ENCODE data around the gene SESN3. TPM values are rescaled to one million over a fixed set of nuclear protein-coding genes. Genes with fewer than 3 reads are reported as not detected.

The SESN3 gene
- total RNA-seq, 3 donors from 2014 or later (not counting 1 experiment from before 2014, with no cell fraction given): 5.5 to 10.2 (median 7.6) TPM

DNA sequence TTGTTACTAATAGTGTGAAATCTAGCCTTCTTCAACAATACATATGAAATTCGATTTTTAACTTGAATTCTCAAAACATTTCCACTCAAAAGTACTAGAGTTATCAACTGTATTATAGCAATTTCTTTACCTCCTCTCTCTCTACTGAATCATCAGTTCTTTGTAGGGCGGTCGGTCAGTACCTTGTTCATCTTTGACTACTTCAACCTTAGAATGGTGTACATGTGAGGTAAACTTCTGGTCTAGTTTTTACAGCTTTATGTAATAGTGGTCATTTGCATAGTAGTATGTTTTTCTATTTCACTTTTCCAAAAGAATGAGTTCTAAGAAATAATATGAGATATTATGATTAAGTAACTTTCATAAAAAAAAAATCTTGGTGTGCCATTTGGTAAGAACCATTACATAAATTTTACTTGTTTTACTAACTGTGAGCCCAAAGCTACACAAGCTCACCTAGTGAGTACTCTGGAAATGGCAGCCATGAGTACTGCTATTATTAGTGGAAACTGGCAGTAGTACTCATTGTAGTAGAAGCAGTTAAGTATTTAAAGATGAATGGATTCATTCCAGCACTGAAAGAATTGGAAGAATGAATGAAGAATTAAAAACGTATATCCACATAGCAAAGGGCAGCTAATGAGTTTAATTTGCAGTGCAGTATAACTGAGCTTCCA lies 30.1 kb downstream of the SESN3 start:
- Histone ChIP-seq H3K4me1 (ENCODE audit: control insufficient read depth, insufficient read depth, low read length) (no peaks in the 10 kb centered on the region), H3K4me3 (ENCODE audit: low read length) (no peak overlapping the region), H3K27ac (ENCODE audit: low read length) (no peak overlapping the region), H3K27me3 (ENCODE audit: control insufficient read depth, insufficient read depth, low read length) (no peaks in the 10 kb centered on the region), H3K9me3 (ENCODE audit: control insufficient read depth, insufficient read depth, low read length) (no peaks in the 10 kb centered on the region), H3K36me3 (ENCODE audit: control insufficient read depth, insufficient read depth, low read length) (no peaks in the 10 kb centered on the region)
- 100% methylated on average over 2 of the region's 4 CpGs for WGBS (ENCODE audit: insufficient coverage)
- DNase-seq: no peak
- no peak overlapping the region for H3K27ac Mint-ChIP-seq
- peaks cover 0 to 16% of the 10 kb centered on the region in 2 donors for H3K27me3 Mint-ChIP-seq (ENCODE audit: low read depth in 2 of 2)
- peaks cover 16 to 17% of the 10 kb centered on the region in 2 donors for H3K4me1 Mint-ChIP-seq
- intact Hi-C loops (cut with micrococcal nuclease): no loop called here
- TF ChIP-seq CTCF (IDR thresholded peaks at IDR 0.05): no peak
- no peaks in the 10 kb centered on the region for H3K9me3 Mint-ChIP-seq
- H3K36me3 Mint-ChIP-seq: peaks cover 6% of the 10 kb centered on the region
- no peak overlapping the region for H3K4me3 Mint-ChIP-seq
- ATAC-seq: no peak

DNA sequence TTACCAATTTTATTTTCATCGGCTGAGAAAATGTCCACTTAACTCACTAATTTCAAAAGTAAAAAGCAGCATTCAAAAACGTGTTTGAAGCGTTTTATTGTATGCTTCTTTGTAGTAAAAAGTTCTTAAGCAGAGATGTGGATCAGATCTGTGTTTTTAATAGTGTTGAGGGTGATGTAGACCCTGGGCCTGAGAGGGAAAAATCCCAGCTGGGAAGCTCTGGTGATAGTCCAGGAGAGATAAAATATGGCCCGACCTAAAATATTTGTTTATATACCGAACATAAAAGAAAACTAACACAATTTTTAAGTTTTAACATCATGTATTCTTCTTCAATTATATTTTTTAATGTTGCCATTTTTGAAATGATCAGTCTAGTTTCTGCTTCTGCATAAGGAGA lies 35.2 kb downstream of the SESN3 start:
- Histone ChIP-seq H3K36me3 (ENCODE audit: control insufficient read depth, insufficient read depth, low read length) (peaks cover 6% of the 10 kb centered on the region), H3K27ac (ENCODE audit: low read length) (no peak overlapping the region), H3K4me1 (ENCODE audit: control insufficient read depth, insufficient read depth, low read length) (no peaks in the 10 kb centered on the region), H3K4me3 (ENCODE audit: low read length) (no peak overlapping the region), H3K9me3 (ENCODE audit: control insufficient read depth, insufficient read depth, low read length) (no peaks in the 10 kb centered on the region), H3K27me3 (ENCODE audit: control insufficient read depth, insufficient read depth, low read length) (no peaks in the 10 kb centered on the region)
- Mint-ChIP-seq H3K27ac (no peak overlapping the region), H3K4me1 (peaks cover 16 to 17% of the 10 kb centered on the region in 2 donors), H3K9me3 (no peaks in the 10 kb centered on the region), H3K4me3 (no peak overlapping the region), H3K27me3 (ENCODE audit: low read depth in 2 of 2) (peaks cover 0 to 16% of the 10 kb centered on the region in 2 donors), H3K36me3 (peaks cover 6% of the 10 kb centered on the region)
- no peak for TF ChIP-seq CTCF (IDR thresholded peaks at IDR 0.05)
- DNase-seq (no peak), ATAC-seq (no peak)
- intact Hi-C loops (cut with micrococcal nuclease): no loop called here
- WGBS (ENCODE audit: insufficient coverage): 83% methylated on average over 2 of the region's 5 CpGs

DNA sequence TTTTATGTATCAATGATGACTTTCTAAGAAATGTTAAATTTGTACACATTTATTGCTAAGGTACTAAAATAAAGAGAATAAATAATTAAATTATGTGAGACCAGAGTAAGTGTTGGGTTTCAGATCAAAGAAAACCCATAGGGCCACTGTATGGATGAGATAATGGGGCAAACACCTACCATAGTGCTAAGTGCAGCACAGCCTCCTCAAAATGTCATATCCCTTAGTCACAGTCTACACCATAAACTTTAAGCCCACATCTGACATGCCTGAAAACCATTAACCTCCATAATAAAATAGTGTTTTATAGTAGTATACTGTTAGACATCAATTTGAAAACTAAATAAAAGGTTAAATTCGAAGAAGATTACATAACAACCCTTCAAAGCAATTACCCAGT lies 37.5 kb downstream of the SESN3 start:
- DNase-seq (no peak), ATAC-seq (no peak)
- intact Hi-C loops (cut with micrococcal nuclease): no loop called here
- Histone ChIP-seq H3K4me3 (ENCODE audit: low read length) (no peak overlapping the region), H3K4me1 (ENCODE audit: control insufficient read depth, insufficient read depth, low read length) (no peaks in the 10 kb centered on the region), H3K27ac (ENCODE audit: low read length) (no peak overlapping the region), H3K36me3 (ENCODE audit: control insufficient read depth, insufficient read depth, low read length) (peaks cover 9% of the 10 kb centered on the region), H3K9me3 (ENCODE audit: control insufficient read depth, insufficient read depth, low read length) (no peaks in the 10 kb centered on the region), H3K27me3 (ENCODE audit: control insufficient read depth, insufficient read depth, low read length) (no peaks in the 10 kb centered on the region)
- Mint-ChIP-seq H3K4me1 (peaks cover 16 to 17% of the 10 kb centered on the region in 2 donors), H3K4me3 (no peak overlapping the region), H3K27ac (no peak overlapping the region), H3K27me3 (ENCODE audit: low read depth in 2 of 2) (peaks cover 0 to 16% of the 10 kb centered on the region in 2 donors), H3K36me3 (peaks cover 6% of the 10 kb centered on the region), H3K9me3 (no peaks in the 10 kb centered on the region)
- no peak for TF ChIP-seq CTCF (IDR thresholded peaks at IDR 0.05)
- no CpG with 5 or more reads among the region's 1 CpG for WGBS (ENCODE audit: insufficient coverage)

- Mint-ChIP-seq H3K36me3 (peaks cover 3% of the 10 kb centered on the region), H3K4me1 (peaks cover 12 to 14% of the 10 kb centered on the region in 2 donors), H3K27ac (no peak overlapping the region), H3K27me3 (ENCODE audit: low read depth in 2 of 2) (peaks cover 0 to 11% of the 10 kb centered on the region in 2 donors), H3K9me3 (no peaks in the 10 kb centered on the region), H3K4me3 (no peak overlapping the region)
- WGBS (ENCODE audit: insufficient coverage): 76% methylated on average over 2 of the region's 3 CpGs
- H3K36me3 ChIP-seq (ENCODE audit: control insufficient read depth, insufficient read depth, low read length): peaks cover 9% of the 10 kb centered on the region
- H3K27me3 ChIP-seq (ENCODE audit: control insufficient read depth, insufficient read depth, low read length): no peaks in the 10 kb centered on the region
- DNase-seq: no peak
- no peak for ATAC-seq
- H3K9me3 ChIP-seq (ENCODE audit: control insufficient read depth, insufficient read depth, low read length): no peaks in the 10 kb centered on the region
- no peak overlapping the region for H3K4me3 ChIP-seq (ENCODE audit: low read length)
- no peak overlapping the region for H3K27ac ChIP-seq (ENCODE audit: low read length)
- H3K4me1 ChIP-seq (ENCODE audit: control insufficient read depth, insufficient read depth, low read length): no peaks in the 10 kb centered on the region
- TF ChIP-seq CTCF (IDR thresholded peaks at IDR 0.05): no peak
- intact Hi-C loops (cut with micrococcal nuclease): no loop called here
Observed at GRCh38 chr11:95192717-95193116, 38.3 kb downstream of the SESN3 start.
